H9 (cell line): ENCODE measurements around the gene DAP3. TPM values are rescaled to one million over a fixed set of nuclear protein-coding genes. Genes with fewer than 3 reads are reported as not detected.

Experiments used
- DNase-seq: peaks from one replicate; pipeline ENCODE4 v3.0.0-alpha.2; 2017
- H2AFZ ChIP-seq: one replicate; pipeline ENCODE4 v1.6.1; 2013; ENCODE audit warnings: mild to moderate bottlenecking, low read length, control low read depth, moderate library complexity
- H2AK5ac ChIP-seq: 2 replicates; pipeline ENCODE4 v1.6.1; 2013; ENCODE audit warnings: low read length, control low read depth, mixed read lengths; ENCODE audit not compliant: insufficient read length
- H2BK120ac ChIP-seq: one replicate; pipeline ENCODE4 v1.6.1; 2013; ENCODE audit warnings: low read depth, mild to moderate bottlenecking, low read length, control low read depth, inconsistent platforms; ENCODE audit not compliant: poor library complexity, severe bottlenecking
- H2BK12ac ChIP-seq: 2 replicates; pipeline ENCODE4 v1.6.1; 2013; ENCODE audit warnings: low read length, control low read depth, mixed read lengths, low read depth; ENCODE audit not compliant: insufficient read length
- H2BK15ac ChIP-seq: 2 replicates; pipeline ENCODE4 v1.6.1; 2013; ENCODE audit warnings: low read depth, low read length, control low read depth
- H2BK20ac ChIP-seq: one replicate; pipeline ENCODE4 v1.6.1; 2013; ENCODE audit warnings: low read depth, mild to moderate bottlenecking, low read length, control low read depth, inconsistent platforms; ENCODE audit not compliant: poor library complexity, severe bottlenecking
- H2BK5ac ChIP-seq: 2 replicates; pipeline ENCODE4 v1.6.1; 2013; ENCODE audit warnings: low read length, control low read depth, mixed read lengths; ENCODE audit not compliant: insufficient read length
- H3K14ac ChIP-seq: 2 replicates; pipeline ENCODE4 v1.6.1; 2013; ENCODE audit warnings: low read length, control low read depth; ENCODE audit not compliant: insufficient read depth
- H3K18ac ChIP-seq: 2 replicates; pipeline ENCODE4 v1.6.1; 2013; ENCODE audit warnings: low read depth, mild to moderate bottlenecking, mixed read lengths, low read length, control low read depth; ENCODE audit not compliant: insufficient read length
- H3K23ac ChIP-seq: 2 replicates; pipeline ENCODE4 v1.6.1; 2013; ENCODE audit warnings: low read length, control low read depth, mixed read lengths, low read depth; ENCODE audit not compliant: insufficient read length
- H3K23me2 ChIP-seq: 2 replicates; pipeline ENCODE4 v1.6.1; 2013; ENCODE audit warnings: low read depth, mild to moderate bottlenecking, mixed read lengths, low read length, control low read depth; ENCODE audit not compliant: insufficient read length, poor library complexity, severe bottlenecking
- H3K27ac ChIP-seq: 2 replicates; pipeline ENCODE4 v1.5.1; 2013; ENCODE audit warnings: low read length, control low read depth, mixed read lengths, low read depth; ENCODE audit not compliant: insufficient read length
- H3K27me3 ChIP-seq: 2 replicates; pipeline ENCODE4 v1.6.1; 2013; ENCODE audit warnings: low read length, control low read depth, inconsistent platforms; ENCODE audit not compliant: insufficient read depth
- H3K4ac ChIP-seq: 2 replicates; pipeline ENCODE4 v1.6.1; 2013; ENCODE audit warnings: low read depth, mild to moderate bottlenecking, control low read depth, inconsistent platforms, low read length, moderate library complexity
- H3K4me1 ChIP-seq: 2 replicates; pipeline ENCODE4 v1.6.1; 2013; ENCODE audit warnings: low read length, control low read depth, inconsistent platforms; ENCODE audit not compliant: insufficient read depth
- H3K4me2 ChIP-seq: 2 replicates; pipeline ENCODE4 v1.6.1; 2013; ENCODE audit warnings: low read length, control low read depth, mixed read lengths; ENCODE audit not compliant: insufficient read length, insufficient read depth
- H3K56ac ChIP-seq: 2 replicates; pipeline ENCODE4 v1.6.1; 2013; ENCODE audit warnings: low read depth, mild to moderate bottlenecking, mixed read lengths, low read length, control low read depth; ENCODE audit not compliant: insufficient read length
- H3K79me1 ChIP-seq: 2 replicates; pipeline ENCODE4 v1.6.1; 2013; ENCODE audit warnings: low read depth, mild to moderate bottlenecking, moderate library complexity, low read length, control low read depth, inconsistent platforms; ENCODE audit not compliant: insufficient read depth, poor library complexity, severe bottlenecking
- H3K79me2 ChIP-seq: 2 replicates; pipeline ENCODE4 v1.6.1; 2013; ENCODE audit warnings: low read length, control low read depth, inconsistent platforms; ENCODE audit not compliant: insufficient read depth
- H3K9ac ChIP-seq: 2 replicates; pipeline ENCODE4 v1.6.1; 2013; ENCODE audit warnings: low read length, control low read depth, mixed read lengths; ENCODE audit not compliant: insufficient read length; ENCODE audit errors: extremely low read depth
- H3K9me3 ChIP-seq: one replicate; pipeline ENCODE4 v1.6.1; 2013; ENCODE audit warnings: low read depth, low read length, inconsistent platforms; ENCODE audit not compliant: control insufficient read depth
- H3T11ph ChIP-seq: one replicate; pipeline ENCODE4 v1.6.1; 2013; ENCODE audit warnings: mild to moderate bottlenecking, low read length, control low read depth, inconsistent platforms
- H4K20me1 ChIP-seq: one replicate; pipeline ENCODE4 v1.6.1; 2013; ENCODE audit not compliant: control insufficient read depth, insufficient read length, insufficient read depth
- H4K5ac ChIP-seq: 2 replicates; pipeline ENCODE4 v1.6.1; 2013; ENCODE audit warnings: low read depth, mild to moderate bottlenecking, mixed read lengths, low read length, control low read depth; ENCODE audit not compliant: insufficient read length
- H4K8ac ChIP-seq: replicated peaks from 2 replicates; pipeline ENCODE4 v1.6.1; 2013; ENCODE audit warnings: low read length, control low read depth, mixed read lengths, low read depth; ENCODE audit not compliant: insufficient read length
- H4K91ac ChIP-seq: 2 replicates; pipeline ENCODE4 v1.6.1; 2013; ENCODE audit warnings: low read depth, mild to moderate bottlenecking, moderate library complexity, mixed read lengths, low read length, control low read depth; ENCODE audit not compliant: insufficient read length
- H3K27ac Mint-ChIP-seq, 3 experiments: 2 replicates in 2 of 3; 3 replicates in 1 of 3; pipeline ENCODE4 v1.8.0; 2020 to 2021; ENCODE audit warnings: mixed read lengths in 3 of 3, mild to moderate bottlenecking in 1 of 3, moderate library complexity in 1 of 3
- H3K27me3 Mint-ChIP-seq: 2 replicates; pipeline ENCODE4 v1.8.0; 2021; ENCODE audit warnings: low read depth, mild to moderate bottlenecking, moderate library complexity, mixed read lengths
- H3K36me3 Mint-ChIP-seq, 3 experiments: 2 replicates in 2 of 3; 3 replicates in 1 of 3; pipeline ENCODE4 v1.8.0; 2020 to 2021; ENCODE audit warnings: low read depth in 3 of 3, mixed read lengths in 3 of 3; ENCODE audit not compliant: insufficient read depth in 1 of 3
- H3K4me1 Mint-ChIP-seq, 2 experiments: 2 replicates each; pipeline ENCODE4 v1.8.0; 2020; ENCODE audit warnings: mixed read lengths in 2 of 2
- H3K4me3 Mint-ChIP-seq, 2 experiments: 2 replicates in 1 of 2; 3 replicates in 1 of 2; pipeline ENCODE4 v1.8.0; 2020 to 2021; ENCODE audit warnings: mild to moderate bottlenecking in 2 of 2, mixed read lengths in 2 of 2, moderate library complexity in 1 of 2
- H3K9me3 Mint-ChIP-seq, 2 experiments: 2 replicates in 1 of 2; 3 replicates in 1 of 2; pipeline ENCODE4 v1.8.0; 2020; ENCODE audit warnings: mild to moderate bottlenecking in 2 of 2, mixed read lengths in 2 of 2, moderate library complexity in 1 of 2
- CTCF ChIP-seq: fragments of 200-600 bp; sonication (generic); conservative IDR thresholded peaks from 3 replicates; pipeline ENCODE4 v1.8.0; 2021; ENCODE audit warnings: antibody characterized with exemption, mild to moderate bottlenecking
- WGBS: extraction: QIAGEN DNeasy Blood & Tissue Kit; methylation state at CpG from one replicate; pipeline ENCODE4 v1.1.7; 2013; ENCODE audit warnings: missing lambda C conversion rate, low lambda C conversion rate, mixed read lengths; ENCODE audit not compliant: insufficient read length; ENCODE audit errors: extremely low coverage; 5-methylcytosine and 5-hydroxymethylcytosine counted together
- total RNA-seq: library from RNA; stranded (reverse); gene quantifications from 2 replicates; pipeline ENCODE4 v1.2.1, GENCODE V29; 2021

The DAP3 gene
- total RNA-seq, 1 experiment from 2014 or later = 114 TPM

DNA sequence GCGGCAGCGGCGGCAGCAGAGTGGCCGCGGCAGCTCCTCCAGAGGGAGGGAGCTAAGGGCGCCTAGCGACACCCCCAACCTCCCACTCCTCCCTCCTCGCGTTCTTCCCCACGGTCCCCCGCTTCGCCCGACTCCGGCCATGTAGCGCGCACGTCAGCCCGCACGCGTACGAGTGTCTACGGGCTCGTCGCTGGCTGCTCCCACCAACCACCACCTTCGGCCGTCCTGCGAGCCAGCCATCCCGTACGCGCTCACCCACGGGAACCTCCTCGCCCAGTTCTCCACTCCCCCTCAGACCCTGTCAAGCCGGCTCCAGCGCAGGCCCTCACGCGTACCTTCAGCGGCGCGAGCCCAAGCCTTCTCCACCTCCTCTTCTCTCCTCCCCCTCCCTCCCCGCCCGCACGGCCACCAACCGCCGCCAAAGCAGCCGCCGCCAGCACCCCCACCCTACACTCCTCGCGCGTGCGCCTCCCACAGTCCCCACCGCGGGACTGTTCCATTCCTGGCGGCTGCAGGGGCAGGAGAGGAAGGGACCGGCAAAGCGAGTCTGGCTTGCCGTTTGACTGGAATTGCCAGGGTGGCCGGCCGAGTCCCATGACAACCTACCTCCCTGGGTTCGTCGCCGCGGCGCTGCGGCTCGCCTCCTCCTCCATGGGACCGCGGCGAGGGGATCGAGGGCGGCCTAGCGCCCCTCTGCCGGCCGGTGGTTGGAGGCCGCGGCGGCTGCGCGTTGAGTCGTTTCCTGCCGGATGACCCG lies 389 bp upstream of the DAP3 start, which contains the start of gene YY1AP1:
YY1AP1 (minus strand) TSS at position 451 of the 757 bp plus-strand sequence. CDS start 8,338 bp downstream, outside the sequence.
- peak within 1 kb of the TSS; percentile 62 for H3K4me2 ChIP-seq
- no peak within 1 kb of the TSS for H2BK12ac ChIP-seq
- no peaks in the 10 kb centered on the region for H3K9me3 ChIP-seq
- no peak within 1 kb of the TSS for H2AK5ac ChIP-seq
- H3K27ac Mint-ChIP-seq = peak within 1 kb of the TSS; percentile 96 to 97 (median 97)
- H3K27ac ChIP-seq = peak within 1 kb of the TSS; percentile 13
- no peak within 1 kb of the TSS for H2AFZ ChIP-seq
- no peaks in the 10 kb centered on the region for H3K23me2 ChIP-seq
- no peak within 1 kb of the TSS for H3T11ph ChIP-seq
- H2BK120ac ChIP-seq = no peak within 1 kb of the TSS
- no peaks in the 10 kb centered on the region; the same call in 1 of the 2 replicates for H3K4me1 ChIP-seq
- H3K14ac ChIP-seq = peak within 1 kb of the TSS; percentile 99
- H3K23ac ChIP-seq = no peak within 1 kb of the TSS
- peaks cover 22 to 26% of the 10 kb centered on the region in 2 experiments for H3K4me1 Mint-ChIP-seq
- 0 out of 3 replicates have a peak, but pooled peaks have one; percentile 12 for TF ChIP-seq CTCF
- no peak within 1 kb of the TSS for H4K5ac ChIP-seq
- no peak within 1 kb of the TSS for H2BK15ac ChIP-seq
- H3K56ac ChIP-seq = no peak within 1 kb of the TSS
- H3K79me2 ChIP-seq = peaks cover 32% of the 10 kb centered on the region; the same call in 1 of the 2 replicates
- H2BK20ac ChIP-seq = no peak within 1 kb of the TSS
- peak; percentile 82 for DNase-seq
- H4K8ac ChIP-seq = no peak within 1 kb of the TSS
- H3K9me3 Mint-ChIP-seq = peaks cover 8 to 20% of the 10 kb centered on the region in 2 experiments; a peak in 4 of 5 replicates
- H3K4ac ChIP-seq = no peak within 1 kb of the TSS
- H4K20me1 ChIP-seq = no peaks in the 10 kb centered on the region
- H3K9ac ChIP-seq = peak within 1 kb of the TSS; percentile 90
- no peak within 1 kb of the TSS for H2BK5ac ChIP-seq
- H3K27me3 ChIP-seq = no peaks in the 10 kb centered on the region
- no CpG with 5 or more reads among the region's 81 CpGs for WGBS
- H3K18ac ChIP-seq = peak within 1 kb of the TSS; percentile 99
- peaks cover 1% of the 10 kb centered on the region for H3K79me1 ChIP-seq
- H4K91ac ChIP-seq = no peak within 1 kb of the TSS
- H3K27me3 Mint-ChIP-seq = no peaks in the 10 kb centered on the region
- H3K4me3 Mint-ChIP-seq = peak within 1 kb of the TSS; percentile 97 to 99
- H3K36me3 Mint-ChIP-seq = peaks cover 35 to 52% (median 50%) of the 10 kb centered on the region in 3 experiments
